OCI-LY1 (cell line): ENCODE data around the gene FNDC4.

ENCODE experiments used
- CTCF ChIP-seq: fragments of 200-600 bp; sonication (generic), shearing (Covaris generic); IDR thresholded peaks from 2 replicates; pipeline ENCODE4 v1.5.1; 2017; ENCODE audit warnings: mild to moderate bottlenecking, antibody characterized with exemption, low read length, moderate library complexity, mixed read lengths
- EZH2 ChIP-seq: fragments of 200-600 bp; sonication (generic), shearing (Covaris generic); IDR thresholded peaks from 2 replicates; pipeline ENCODE4 v1.8.0; 2017; ENCODE audit warnings: borderline replicate concordance, mixed run types, mild to moderate bottlenecking, antibody characterized with exemption, low read length, moderate library complexity, mixed read lengths

GRCh38 chr2:27496357-27497287 is 1.6 kb upstream of the FNDC4 start, which contains the start of gene GCKR:
- TF ChIP-seq CTCF (no peak), EZH2 (no peak)
